SK-N-MC (cell line): ENCODE data around the gene PDE6H.

Source experiments
- EZH2 ChIP-seq: fragments of 200-600 bp; sonication (generic); IDR thresholded peaks from one replicate; pipeline ENCODE4 v1.6.1; 2017; ENCODE audit warnings: antibody characterized with exemption
- FOXP2 ChIP-seq: optimal IDR thresholded peaks from 2 replicates; pipeline ENCODE3; 2011; ENCODE audit warnings: mild to moderate bottlenecking, moderate library complexity; ENCODE audit not compliant: insufficient read depth; ENCODE audit errors: extremely low read length, control extremely low read depth
- POLR2AphosphoS5 ChIP-seq: IDR thresholded peaks from 2 replicates; pipeline ENCODE4 v1.6.1; 2012; ENCODE audit warnings: mild to moderate bottlenecking, low read depth, low read length, borderline replicate concordance

GRCh38 chr12:14928931-14929330 is 43.9 kb upstream of the PDE6H start:
- TF ChIP-seq EZH2 (no peak), POLR2AphosphoS5 (no peak), FOXP2 (no peak)
